H1 (cell line): ENCODE measurements around the gene GDAP1L1. TPM values are rescaled to one million over a fixed set of nuclear protein-coding genes. Genes with fewer than 3 reads are reported as not detected.

ENCODE experiments used
- EZH2 ChIP-seq: fragments of 200-600 bp; sonication (generic); IDR thresholded peaks from 2 replicates; pipeline ENCODE4 v1.7.1; 2012; ENCODE audit warnings: low read depth, mild to moderate bottlenecking, moderate library complexity, low read length, inconsistent platforms; ENCODE audit not compliant: severe bottlenecking
- polyA plus RNA-seq, 7 experiments: library from polyadenylated mRNA; depleted of rRNA in 3 of 7; stranded (reverse) in 5 of 7; unstranded in 2 of 7; fragments of >200 nt in 5 of 7; fragments of 200-250 nt in 2 of 7; gene quantifications; 1 replicate in 5 of 7; 2 replicates in 1 of 7; 4 replicates in 1 of 7; pipeline versions ENCODE4 v1.2.1 to v1.2.3, GENCODE V29; 2011 to 2013; ENCODE audit warnings: missing spikeins in 2 of 7, mixed read lengths in 2 of 7
- total RNA-seq: library from RNA; stranded (reverse); fragmentation: NEBNext Ultra II Directional; extraction: Animal tissue kit (Norgen Biotek cat#: 25700); gene quantifications from 2 replicates; pipeline ENCODE4 v1.2.1, GENCODE V29; 2021

GDAP1L1 gene
- total and polyA plus RNA-seq, 2 of the 8 experiments (the other 6 are each of a cell fraction or from before 2014, with no cell fraction given): 8.5 to 63.1 TPM

GRCh38 chr20:44302026-44302669 is 55.0 kb downstream of the GDAP1L1 start (continued):
- TF ChIP-seq EZH2: no peak
